ENCODE measurements around the gene CCNT2. TPM values are rescaled to one million over a fixed set of nuclear protein-coding genes. Genes with fewer than 3 reads are reported as not detected.

Gene CCNT2
- polyA plus RNA-seq, 1 of the 3 experiments (the other 2 are of a cell fraction): 5.3 TPM

DNA sequence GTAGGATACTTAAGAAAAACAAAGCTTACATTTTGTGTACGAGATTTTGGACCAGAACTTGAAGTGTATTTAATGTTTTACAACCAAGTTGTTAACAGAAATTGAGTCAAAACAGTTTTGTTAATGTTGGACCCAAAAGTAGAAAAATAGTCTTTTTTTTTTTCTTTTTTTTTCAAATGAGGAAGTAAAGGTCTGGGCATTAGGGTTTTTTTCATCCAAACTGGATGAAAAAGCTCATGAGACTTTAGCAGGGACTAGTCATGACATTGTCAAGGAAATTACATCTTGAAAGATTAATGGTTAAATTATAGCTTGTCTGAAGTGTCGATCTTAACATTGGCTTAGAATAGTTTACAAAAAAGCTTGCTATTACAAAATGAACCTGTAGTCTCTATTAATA, 32.3 kb downstream of the CCNT2 start:
- no peaks in the 10 kb centered on the region; the same call in 1 of the 2 replicates for H4K20me1 ChIP-seq (ENCODE audit: insufficient read depth)
- POLR2A ChIA-PET: no interaction called here
- 98% methylated on average over 2 of the region's 2 CpGs for WGBS (ENCODE audit: low lambda C conversion rate)

DNA sequence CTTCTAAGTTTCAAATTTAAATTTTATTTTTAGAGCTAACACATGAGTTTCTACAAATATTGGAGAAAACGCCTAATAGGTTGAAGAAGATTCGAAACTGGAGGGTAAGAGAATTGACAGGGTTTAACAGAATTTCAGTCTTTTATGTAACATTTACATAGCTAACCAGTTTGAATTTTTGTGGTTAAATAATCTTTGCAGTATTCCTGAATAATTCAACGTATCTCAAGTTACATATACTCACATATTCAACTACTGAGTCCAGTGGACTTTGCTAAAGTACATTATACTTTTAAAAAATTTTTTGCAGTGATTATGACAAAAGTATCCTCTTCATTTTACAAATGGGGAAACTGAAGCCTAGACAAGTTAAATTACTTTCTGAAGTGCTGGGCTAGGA, 34.0 kb downstream of the CCNT2 start:
- Histone ChIP-seq H3K27me3 (ENCODE audit: insufficient read depth) (no peaks in the 10 kb centered on the region), H2AFZ (ENCODE audit: low read depth) (no peak overlapping the region), H3K4me3 (ENCODE audit: low read depth in 2 of 2, low read length in 1 of 2) (no peak overlapping the region), H3K79me2 (ENCODE audit: insufficient read depth) (peaks cover 34% of the 10 kb centered on the region; the same call in 1 of the 2 replicates), H3K9me2 (no peaks in the 10 kb centered on the region), H3K4me1 (ENCODE audit: control insufficient read depth in 1 of 2, insufficient read depth in 2 of 2, low read depth in 1 of 2, low read length in 1 of 2) (no peaks in the 10 kb centered on the region), H3K9ac (no peak overlapping the region), H3K9me3 (no peaks in the 10 kb centered on the region), H3K4me2 (no peak overlapping the region), H3K27ac (ENCODE audit: low read depth in 2 of 2, low read length in 1 of 2) (no peak overlapping the region), H4K20me1 (ENCODE audit: insufficient read depth) (peaks cover 4% of the 10 kb centered on the region; the same call in 1 of the 2 replicates), H3F3A (replicated peaks; ENCODE audit: insufficient read depth) (peaks cover 19% of the 10 kb centered on the region), H3K36me3 (replicated peaks in 1 of 2; ENCODE audit: control insufficient read depth in 1 of 2, insufficient read depth in 2 of 2, low read length in 1 of 2) (peaks cover 77 to 86% of the 10 kb centered on the region in 2 experiments)
- no peak for DNase-seq
- WGBS (ENCODE audit: low lambda C conversion rate): 92% methylated on average over 3 of the region's 3 CpGs
- TF ChIP-seq NFIC (IDR thresholded peaks at IDR 0.05; ENCODE audit: borderline replicate concordance) (no peak), TEAD4 (IDR thresholded peaks at IDR 0.05; ENCODE audit: borderline replicate concordance, insufficient read depth) (no peak), FOXJ3 (CRISPR knock-in tag; IDR thresholded peaks at IDR 0.05) (no peak), POLR2AphosphoS5 (IDR thresholded peaks at IDR 0.05; ENCODE audit: low read depth, low read length) (no peak), MAX (IDR thresholded peaks at IDR 0.05; ENCODE audit: low read depth) (no peak), YY1 (IDR thresholded peaks at IDR 0.05; ENCODE audit: low read depth) (no peak), MEF2A (IDR thresholded peaks at IDR 0.05; ENCODE audit: borderline replicate concordance, low read depth) (no peak), FOSL2 (IDR thresholded peaks at IDR 0.05; ENCODE audit: borderline replicate concordance, low read depth) (no peak), GABPA (IDR thresholded peaks at IDR 0.05; ENCODE audit: low read depth) (no peak), RFX5 (IDR thresholded peaks at IDR 0.05; ENCODE audit: low read length) (no peak), RXRA (IDR thresholded peaks at IDR 0.05; ENCODE audit: borderline replicate concordance, low read depth) (no peak), FOXM1 (IDR thresholded peaks at IDR 0.05; ENCODE audit: low read depth) (no peak), RAD21 (IDR thresholded peaks at IDR 0.05; ENCODE audit: low read length) (no peak), TCF12 (IDR thresholded peaks at IDR 0.05) (no peak), JUND (IDR thresholded peaks at IDR 0.05) (no peak)
- TF ChIP-seq, protein P1, sequence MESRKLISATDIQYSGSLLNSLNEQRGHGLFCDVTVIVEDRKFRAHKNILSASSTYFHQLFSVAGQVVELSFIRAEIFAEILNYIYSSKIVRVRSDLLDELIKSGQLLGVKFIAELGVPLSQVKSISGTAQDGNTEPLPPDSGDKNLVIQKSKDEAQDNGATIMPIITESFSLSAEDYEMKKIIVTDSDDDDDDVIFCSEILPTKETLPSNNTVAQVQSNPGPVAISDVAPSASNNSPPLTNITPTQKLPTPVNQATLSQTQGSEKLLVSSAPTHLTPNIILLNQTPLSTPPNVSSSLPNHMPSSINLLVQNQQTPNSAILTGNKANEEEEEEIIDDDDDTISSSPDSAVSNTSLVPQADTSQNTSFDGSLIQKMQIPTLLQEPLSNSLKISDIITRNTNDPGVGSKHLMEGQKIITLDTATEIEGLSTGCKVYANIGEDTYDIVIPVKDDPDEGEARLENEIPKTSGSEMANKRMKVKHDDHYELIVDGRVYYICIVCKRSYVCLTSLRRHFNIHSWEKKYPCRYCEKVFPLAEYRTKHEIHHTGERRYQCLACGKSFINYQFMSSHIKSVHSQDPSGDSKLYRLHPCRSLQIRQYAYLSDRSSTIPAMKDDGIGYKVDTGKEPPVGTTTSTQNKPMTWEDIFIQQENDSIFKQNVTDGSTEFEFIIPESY (IDR thresholded peaks at IDR 0.05; ENCODE audit: borderline replicate concordance, low read depth): no peak
- TF ChIP-seq, protein P2, sequence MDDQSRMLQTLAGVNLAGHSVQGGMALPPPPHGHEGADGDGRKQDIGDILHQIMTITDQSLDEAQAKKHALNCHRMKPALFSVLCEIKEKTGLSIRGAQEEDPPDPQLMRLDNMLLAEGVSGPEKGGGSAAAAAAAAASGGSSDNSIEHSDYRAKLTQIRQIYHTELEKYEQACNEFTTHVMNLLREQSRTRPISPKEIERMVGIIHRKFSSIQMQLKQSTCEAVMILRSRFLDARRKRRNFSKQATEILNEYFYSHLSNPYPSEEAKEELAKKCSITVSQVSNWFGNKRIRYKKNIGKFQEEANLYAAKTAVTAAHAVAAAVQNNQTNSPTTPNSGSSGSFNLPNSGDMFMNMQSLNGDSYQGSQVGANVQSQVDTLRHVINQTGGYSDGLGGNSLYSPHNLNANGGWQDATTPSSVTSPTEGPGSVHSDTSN (IDR thresholded peaks at IDR 0.05): no peak
- CTCF ChIA-PET: no interaction called here
- POLR2A ChIA-PET: interaction anchor here (1.0 kb wide), 1 partner anchor 8 kb away, joined by 3 read pairs; no protein-coding TSS in a partner anchor

More for the DNA sequence above, 32.3 kb downstream of the CCNT2 start:
- Histone ChIP-seq H2AFZ (ENCODE audit: low read depth) (no peak overlapping the region), H3K36me3 (replicated peaks in 1 of 2; ENCODE audit: control insufficient read depth in 1 of 2, insufficient read depth in 2 of 2, low read length in 1 of 2) (peaks cover 78 to 86% of the 10 kb centered on the region in 2 experiments), H3K27ac (ENCODE audit: low read depth in 2 of 2, low read length in 1 of 2) (no peak overlapping the region), H3K9ac (no peak overlapping the region), H3K9me2 (no peaks in the 10 kb centered on the region), H3K4me3 (ENCODE audit: low read depth in 2 of 2, low read length in 1 of 2) (no peak overlapping the region), H3F3A (replicated peaks; ENCODE audit: insufficient read depth) (peaks cover 16% of the 10 kb centered on the region), H3K9me3 (no peaks in the 10 kb centered on the region), H3K4me2 (no peak overlapping the region), H3K4me1 (ENCODE audit: control insufficient read depth in 1 of 2, insufficient read depth in 2 of 2, low read depth in 1 of 2, low read length in 1 of 2) (no peaks in the 10 kb centered on the region), H3K27me3 (ENCODE audit: insufficient read depth) (no peaks in the 10 kb centered on the region), H3K79me2 (ENCODE audit: insufficient read depth) (peaks cover 41% of the 10 kb centered on the region; the same call in 1 of the 2 replicates)
- no peak for TF ChIP-seq TAF1 (IDR thresholded peaks at IDR 0.05; ENCODE audit: borderline replicate concordance, low read depth, low read length)
- no peak for TF ChIP-seq JUND (IDR thresholded peaks at IDR 0.05)
- no peak for TF ChIP-seq EZH2phosphoT487 (IDR thresholded peaks at IDR 0.05; ENCODE audit: borderline replicate concordance, low read depth)
- TF ChIP-seq RCOR1 (IDR thresholded peaks at IDR 0.05; ENCODE audit: low read length): no peak
- TF ChIP-seq FOXM1 (IDR thresholded peaks at IDR 0.05; ENCODE audit: low read depth): no peak
- CTCF ChIA-PET: interaction anchor here (0.6 to 1.6 kb wide), 2 partner anchors 10 to 416 kb away, joined by 3 to 8 read pairs; no protein-coding TSS in a partner anchor
- no peak for DNase-seq
